K562 (cell line): ENCODE data around the gene RNU6-1. TPM values are rescaled to one million over a fixed set of nuclear protein-coding genes. Genes with fewer than 3 reads are reported as not detected.
A peak's percentile ranks its signal among the peaks of the same experiment; 100 is the strongest.

ENCODE experiments used
- ATAC-seq: fragments of 200-7000 bp; cut with Tn5 transposase; 3 replicates; pipeline ENCODE4 v1.9.1; 2020; ENCODE audit warnings: moderate library complexity
- BruUV-seq: library from RNA; stranded (reverse); fragments of 400-500 nt; replicated peaks from 2 replicates; lab custom pipeline; 2021; lab: Mats Ljungman, UMichigan
- CTCF ChIA-PET: fragments of 300-600 bp; formaldehyde crosslinking; extraction: SDS; loops from one replicate; lab custom pipeline; 2021; ENCODE audit warnings: low intra/inter-chr PET ratio; lab: Yijun Ruan, JAX
- POLR2A ChIA-PET: fragments of 300-600, 350-650 bp; sonication (Branson Sonifier 250); formaldehyde crosslinking; extraction: SDS; loops from one replicate; lab custom pipeline; 2021; ENCODE audit warnings: antibody characterized with exemption, inconsistent platforms; lab: Yijun Ruan, JAX
- DNase-seq, 4 experiments: peaks; one replicate each; pipeline versions ENCODE4 v3.0.0 to v3.0.0-alpha.2; 2011 to 2018; ENCODE audit warnings: low spot score in 3 of 4, mixed read lengths in 3 of 4; ENCODE audit errors: extremely low read depth in 1 of 4
- FAIRE-seq: peaks from 2 replicates; lab custom pipeline; 2011; peaks lifted over from hg19 to GRCh38; lab: Jason Lieb, UNC
- H2AFZ ChIP-seq: 2 replicates; pipeline ENCODE4 v1.6.0; 2011; ENCODE audit warnings: low read depth, low read length, control low read depth, inconsistent platforms
- H3K27ac ChIP-seq: fragments of 200-600 bp; 3 replicates; pipeline ENCODE4 v1.8.0; 2011; ENCODE audit warnings: low read depth, mild to moderate bottlenecking, control low read depth, inconsistent platforms, low read length, moderate library complexity, mixed read lengths; ENCODE audit errors: extremely low read depth
- H3K27me3 ChIP-seq, 2 experiments: fragments of 300-600 bp in 1 of 2; 2 replicates in 1 of 2; 3 replicates in 1 of 2; pipeline versions ENCODE4 v1.6.0 to v1.8.0; 2011; ENCODE audit warnings: inconsistent platforms in 2 of 2, low read length in 2 of 2, mild to moderate bottlenecking in 1 of 2, mixed read lengths in 1 of 2, moderate library complexity in 1 of 2; ENCODE audit not compliant: control insufficient read depth in 2 of 2, insufficient read depth in 2 of 2
- H3K36me3 ChIP-seq: fragments of 300-600 bp; 3 replicates; pipeline ENCODE4 v1.8.0; 2011; ENCODE audit warnings: mild to moderate bottlenecking, low read length, inconsistent platforms; ENCODE audit not compliant: control insufficient read depth, insufficient read depth
- H3K4me1 ChIP-seq, 2 experiments: fragments of 200-600 bp in 1 of 2; replicated peaks in 1 of 2; 2 replicates in 1 of 2; 3 replicates in 1 of 2; pipeline versions ENCODE4 v1.5.1 to v1.8.0; 2011; ENCODE audit warnings: inconsistent platforms in 2 of 2, low read length in 2 of 2, mild to moderate bottlenecking in 1 of 2, mixed read lengths in 1 of 2, moderate library complexity in 1 of 2; ENCODE audit not compliant: control insufficient read depth in 2 of 2, insufficient read depth in 2 of 2
- H3K4me2 ChIP-seq: 2 replicates; pipeline ENCODE4 v1.6.1; 2011; ENCODE audit warnings: low read length, control low read depth, inconsistent platforms, mixed read lengths; ENCODE audit not compliant: insufficient read depth
- H3K4me3 ChIP-seq: fragments of 200-600 bp; sonication (generic), shearing (Covaris generic); 2 replicates; pipeline ENCODE4 v1.5.1; 2016; ENCODE audit warnings: control low read depth, inconsistent platforms
- H3K79me2 ChIP-seq: fragments of 200-600 bp; 3 replicates; pipeline ENCODE4 v1.8.0; 2011; ENCODE audit warnings: low read length, inconsistent platforms; ENCODE audit not compliant: control insufficient read depth, insufficient read depth
- H3K9ac ChIP-seq, 2 experiments: 2 replicates each; pipeline versions ENCODE4 v1.6.0 to v1.6.1; 2011; ENCODE audit warnings: low read depth in 2 of 2, low read length in 2 of 2, control low read depth in 1 of 2, inconsistent platforms in 1 of 2, mild to moderate bottlenecking in 1 of 2, mixed read lengths in 1 of 2; ENCODE audit not compliant: insufficient read depth in 1 of 2
- H3K9me1 ChIP-seq: one replicate; pipeline ENCODE4 v1.6.0; 2011; ENCODE audit warnings: inconsistent platforms, mild to moderate bottlenecking, low read length, moderate library complexity; ENCODE audit not compliant: control insufficient read depth, insufficient read depth
- H3K9me3 ChIP-seq: replicated peaks from 2 replicates; pipeline ENCODE4 v1.5.1; 2011; ENCODE audit warnings: low read depth, low read length, inconsistent platforms; ENCODE audit not compliant: control insufficient read depth, insufficient read depth
- H4K20me1 ChIP-seq: replicated peaks from 2 replicates; pipeline ENCODE4 v1.6.1; 2011; ENCODE audit warnings: low read length, inconsistent platforms, mixed read lengths; ENCODE audit not compliant: control insufficient read depth, insufficient read depth
- DMBX1 ChIP-seq: fragments of 250-450 bp; sonication (Bioruptor Pico); IDR thresholded peaks from 2 replicates; pipeline ENCODE4 v1.8.0; 2022; ENCODE audit warnings: inconsistent platforms, mild to moderate bottlenecking, moderate library complexity, borderline replicate concordance
- FOS ChIP-seq: IDR thresholded peaks from 3 replicates; pipeline ENCODE4 v1.6.1; 2011; ENCODE audit not compliant: insufficient read length; ENCODE audit errors: extremely low read depth
- FOSL1 ChIP-seq: fragments of 200-800 bp; sonication (Bioruptor generic); conservative IDR thresholded peaks from 2 replicates; pipeline ENCODE4 v1.6.1; 2016; ENCODE audit warnings: missing genetic modification characterization, missing compliant biosample characterization
- FUS ChIP-seq: fragments of 200-400 bp; formaldehyde crosslinking; optimal IDR thresholded peaks from 2 replicates; pipeline ENCODE3; 2017; ENCODE audit warnings: low read depth, low read length
- HDAC1 ChIP-seq, 2 experiments: fragments of 450-650 bp; IDR thresholded peaks; 2 replicates each; pipeline ENCODE4 v1.6.1; 2016 to 2017; ENCODE audit warnings: inconsistent platforms in 1 of 2, mild to moderate bottlenecking in 1 of 2, moderate library complexity in 1 of 2
- HDGF ChIP-seq: fragments of 450-650 bp; IDR thresholded peaks from 2 replicates; pipeline ENCODE4 v1.6.1; 2016
- L3MBTL2 ChIP-seq: fragments of 450-650 bp; IDR thresholded peaks from 2 replicates; pipeline ENCODE4 v1.6.1; 2016; ENCODE audit warnings: mild to moderate bottlenecking, moderate library complexity
- NFE2L1 ChIP-seq: fragments of 450-650 bp; IDR thresholded peaks from 2 replicates; pipeline ENCODE4 v1.6.1; 2016; ENCODE audit warnings: missing genetic modification characterization, low read depth, mild to moderate bottlenecking, missing compliant biosample characterization, moderate library complexity, borderline replicate concordance
- PHB ChIP-seq: fragments of 250-450 bp; sonication (Bioruptor Pico); IDR thresholded peaks from 2 replicates; pipeline ENCODE4 v1.5.0; 2021
- POLR2AphosphoS5 ChIP-seq: IDR thresholded peaks from 2 replicates; pipeline ENCODE4 v1.6.1; 2011; ENCODE audit warnings: mild to moderate bottlenecking, low read depth, low read length, moderate library complexity; ENCODE audit not compliant: control insufficient read depth, insufficient read depth
- SMARCC2 ChIP-seq: fragments of 450-650 bp; IDR thresholded peaks from 2 replicates; pipeline ENCODE4 v1.6.1; 2017; ENCODE audit warnings: antibody characterized with exemption, moderate library complexity, mild to moderate bottlenecking, low read depth
- TCF7 ChIP-seq: sonication (generic); IDR thresholded peaks from 2 replicates; pipeline ENCODE4 v1.6.1; 2016; ENCODE audit warnings: antibody characterized with exemption, borderline replicate concordance
- ZC3H8 ChIP-seq: fragments of 450-650 bp; IDR thresholded peaks from 2 replicates; pipeline ENCODE4 v1.6.1; 2017
- ZKSCAN1 ChIP-seq: fragments of 150-350 bp; IDR thresholded peaks from 2 replicates; pipeline ENCODE4 v1.6.1; 2016; ENCODE audit warnings: low read depth, low read length
- ZNF274 ChIP-seq: IDR thresholded peaks from 2 replicates; pipeline ENCODE4 v1.6.1; 2011; ENCODE audit warnings: low read depth, mild to moderate bottlenecking, low read length, moderate library complexity, borderline replicate concordance
- ZNF444 ChIP-seq: fragments of 250-450 bp; sonication (Bioruptor Pico); IDR thresholded peaks from 2 replicates; pipeline ENCODE4 v1.4.0; 2020; ENCODE audit warnings: mild to moderate bottlenecking, moderate library complexity
- ZNF507 ChIP-seq: conservative IDR thresholded peaks from 2 replicates; pipeline ENCODE4 v1.6.1; 2017; ENCODE audit warnings: missing genetic modification characterization, missing compliant biosample characterization
- WGBS: fragments of 100-300 bp; shearing (Covaris generic); methylation state at CpG from one replicate; pipeline ENCODE4 v1.1.6; 2016; ENCODE audit warnings: low coverage, mixed read lengths; ENCODE audit not compliant: insufficient coverage; ENCODE audit errors: missing lambda C conversion rate; 5-methylcytosine and 5-hydroxymethylcytosine counted together
- in situ Hi-C: fragments of 300-500 bp; cut with MboI; formaldehyde crosslinking; loops from 4 replicates; pipeline ENCODE4 v1.15.0; 2018; ENCODE audit warnings: inconsistent platforms, mixed read lengths
- intact Hi-C: fragments of 100-400 bp; cut with micrococcal nuclease; formaldehyde crosslinking; loops from 2 replicates; pipeline ENCODE4 v1.14.2; 2022
- polyA plus RNA-seq, 8 experiments: library from polyadenylated mRNA; depleted of rRNA in 4 of 8; stranded (reverse) in 5 of 8; unstranded in 3 of 8; fragments of >200 nt; fragmentation: Nextera tagmentation in 2 of 8; fragmentation: Illumina TruSeq in 1 of 8; extraction: Ambion mirVana in 2 of 8; extraction: Trizol in 1 of 8; gene quantifications; 2 replicates each; pipeline versions ENCODE4 v1.2.1 to v1.2.3, GENCODE V29; 2011 to 2014; ENCODE audit warnings: inconsistent platforms in 1 of 8, missing spikeins in 1 of 8
- total RNA-seq, 7 experiments: library from RNA; depleted of rRNA in 6 of 7; stranded (reverse); fragments of >200 nt in 6 of 7; fragmentation: Illumina TruSeq in 2 of 7; extraction: Trizol in 2 of 7; gene quantifications; 2 replicates each; pipeline versions ENCODE4 v1.2.1 to v1.2.3, GENCODE V29; 2011 to 2021; ENCODE audit warnings: low replicate concordance in 1 of 7

RNU6-1 gene
- total and polyA plus RNA-seq, 9 of the 15 experiments (the other 6 are each of a cell fraction or from before 2014, with no cell fraction given) = not detected

DNA sequence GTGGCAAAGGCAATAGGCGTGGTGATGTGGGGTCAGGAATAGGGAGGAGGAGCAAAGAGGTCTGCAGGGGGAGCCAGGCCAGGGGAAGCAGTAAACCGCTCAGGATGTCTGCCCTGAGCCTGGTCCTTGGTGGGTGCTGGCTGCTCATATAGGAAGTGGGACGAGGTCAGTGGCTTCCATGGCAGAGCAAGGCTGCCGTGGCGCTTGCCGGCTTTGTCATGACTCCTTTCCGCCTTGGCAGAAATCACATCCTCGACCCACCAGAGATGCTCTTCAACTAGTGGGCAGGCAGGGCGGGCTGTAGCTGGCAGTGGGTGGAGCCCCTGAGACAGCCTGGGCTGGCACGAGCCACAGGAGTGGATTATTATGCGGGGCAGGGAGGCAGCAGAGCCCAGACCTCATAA, 27.6 kb downstream of the RNU6-1 start:
- H3K4me3 ChIP-seq = no peak overlapping the region
- no peak overlapping the region for H2AFZ ChIP-seq
- H3K4me2 ChIP-seq = no peak overlapping the region
- intact Hi-C loops = no loop called here
- TF ChIP-seq ZNF444 (CRISPR knock-in tag) = no peak
- TF ChIP-seq ZC3H8 = no peak
- no peak for TF ChIP-seq SMARCC2
- TF ChIP-seq FOSL1 (tag) = no peak
- no peak for TF ChIP-seq ZNF274
- no peak for TF ChIP-seq FUS
- TF ChIP-seq L3MBTL2 = no peak
- no peak for TF ChIP-seq FOS
- no peak for TF ChIP-seq ZNF507
- TF ChIP-seq DMBX1 (CRISPR knock-in tag) = no peak
- TF ChIP-seq HDGF = no peak
- no peak for TF ChIP-seq TCF7
- TF ChIP-seq ZKSCAN1 = no peak
- no peak for TF ChIP-seq POLR2AphosphoS5
- no peak for TF ChIP-seq NFE2L1 (tag)
- no peak for TF ChIP-seq HDAC1 (IDR thresholded peaks at IDR 0.05)
- TF ChIP-seq PHB (CRISPR knock-in tag) = no peak
- TF ChIP-seq, all 486 proteins: peak for 0
- no peaks in the 10 kb centered on the region for H3K9me1 ChIP-seq
- DNase-seq (no peak), ATAC-seq (no peak), FAIRE-seq (no peak)
- H3K27me3 ChIP-seq = peaks cover 3 to 23% of the 10 kb centered on the region in 2 experiments; a peak in 2 of 5 replicates
- no peaks in the 10 kb centered on the region; the same call in 1 of the 2 replicates for H3K9me3 ChIP-seq
- H3K9ac ChIP-seq = peak overlapping the region in 1 of 2 experiments; percentile 31; a peak in 1 of 4 replicates
- 0 out of 2 replicates have a peak, but pooled peaks cover 6% of the 10 kb centered on the region for H4K20me1 ChIP-seq
- CTCF ChIA-PET = no interaction called here
- H3K4me1 ChIP-seq = peaks cover 0 to 4% of the 10 kb centered on the region in 2 experiments; a peak in 1 of 5 replicates
- H3K36me3 ChIP-seq = no peaks in the 10 kb centered on the region
- 21% methylated on average over 11 of the region's 11 CpGs for WGBS
- in situ Hi-C loops = no loop called here
- no peaks in the 10 kb centered on the region for H3K79me2 ChIP-seq
- POLR2A ChIA-PET = no interaction called here
- no peak overlapping the region for H3K27ac ChIP-seq
- no TSS peak for BruUV-seq
